Endothelial cell of hepatic sinusoid (primary cell): ENCODE measurements around the gene GLB1L.
"Not testable (repeated sequence)": the region's sequence is repeated elsewhere in the genome, so short reads cannot be mapped to it uniquely, and the experiment has no call there.

ENCODE experiments used
- in situ Hi-C: cut with HindIII; loops from 2 replicates; pipeline ENCODE4 v1.10.0; 2017; ENCODE audit warnings: low sequenced_read_pairs

The GLB1L gene

DNA sequence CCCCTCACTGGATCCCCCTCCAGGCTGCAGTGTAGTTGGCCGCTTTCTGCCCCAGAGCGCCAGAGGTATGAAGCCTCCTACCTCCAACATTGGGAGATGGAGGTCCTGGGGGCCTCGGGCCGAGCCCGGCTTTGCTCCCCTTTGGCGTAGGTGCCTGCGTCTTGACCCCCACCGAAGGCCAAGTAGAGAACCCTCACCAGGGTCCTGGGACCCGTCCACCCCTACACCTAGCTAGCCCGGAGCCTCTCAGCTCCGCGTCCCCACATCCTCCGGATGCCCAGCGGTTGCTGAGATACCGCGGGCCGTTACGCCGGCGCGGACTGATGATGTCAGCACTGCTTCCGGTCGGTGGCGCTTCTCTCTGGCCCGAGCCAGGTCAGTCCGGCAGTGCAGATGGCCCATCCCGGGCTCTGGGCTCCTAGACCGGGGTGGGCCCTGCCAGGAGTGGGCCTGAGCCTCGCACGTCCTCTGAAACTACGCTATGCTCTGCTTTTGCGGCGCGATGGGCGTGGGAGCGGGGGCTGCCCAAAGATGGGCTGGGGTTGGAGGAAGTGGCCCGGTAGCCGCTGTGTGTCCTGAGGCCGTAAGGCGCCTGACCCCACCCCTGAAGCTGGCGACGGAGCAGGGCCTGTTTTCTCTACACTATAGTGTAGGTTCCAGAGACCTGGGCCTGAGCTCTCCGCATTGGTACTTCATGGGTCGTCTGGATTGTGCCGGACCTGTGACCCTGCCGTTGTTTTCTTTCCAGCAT lies at the start of gene GLB1L, which contains the start of gene STK16:
Gene GLB1L (minus strand): TSS at position 297 of the 751 bp plus-strand sequence. CDS start 1,871 bp downstream, outside the sequence.
Gene STK16 (plus strand): TSS at position 332 of the 751 bp plus-strand sequence. CDS start 521 bp downstream, outside the sequence.
- in situ Hi-C loops: loop anchor here (5.0 kb wide), 1 partner anchor 52 kb away; no protein-coding TSS in a partner anchor

DNA sequence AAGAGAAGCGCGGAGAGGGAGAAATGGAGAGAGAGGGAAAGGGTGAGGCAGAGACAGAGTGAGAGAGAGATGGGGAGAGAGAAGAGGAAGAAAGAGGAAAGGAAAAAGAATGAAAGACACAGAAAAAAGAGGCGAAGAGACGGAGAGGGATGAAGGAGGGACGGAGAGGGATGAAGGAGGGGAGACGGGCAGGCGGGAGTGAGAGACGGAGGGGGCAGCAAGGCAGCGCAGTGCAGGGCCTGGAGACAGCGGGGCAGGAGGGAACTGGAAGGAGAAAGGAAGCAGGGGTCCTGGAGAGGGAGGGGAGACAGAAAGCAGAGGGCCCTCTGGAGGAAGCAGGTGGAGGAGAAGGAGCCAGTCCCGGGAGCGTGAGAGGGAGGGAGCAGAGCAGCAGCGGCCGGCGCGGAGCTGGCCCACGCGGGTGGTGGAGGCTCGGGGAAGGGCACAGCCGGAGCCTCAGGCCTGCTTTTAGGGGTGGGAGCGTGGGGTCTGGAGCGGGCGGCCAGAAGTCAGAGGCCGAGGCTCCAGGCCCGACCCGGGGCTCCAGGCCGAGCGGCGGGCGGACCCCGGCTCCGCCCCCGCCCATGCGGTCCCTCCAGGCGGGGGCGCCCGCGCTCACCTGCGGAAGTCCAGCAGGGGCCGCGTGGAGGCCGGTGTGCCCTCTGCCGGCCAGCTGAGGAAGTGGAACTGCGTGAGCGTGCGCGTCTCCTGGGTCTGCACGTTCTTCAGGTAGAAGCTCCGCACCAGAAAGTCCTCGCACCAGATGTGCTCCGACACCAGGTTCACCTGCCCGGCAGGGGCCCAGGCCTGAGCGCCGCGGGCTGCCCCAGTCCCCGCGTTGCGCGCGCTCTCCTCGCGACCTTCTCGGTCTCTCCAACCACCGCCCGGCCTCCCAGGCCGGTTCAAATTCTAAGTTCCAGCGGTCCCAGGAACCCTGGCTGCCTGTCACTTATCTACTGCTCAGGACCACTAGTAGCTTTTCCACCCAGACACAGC lies 49.4 kb upstream of the GLB1L start:
- in situ Hi-C loops: loop anchor here (5.0 kb wide), 2 partner anchors 38 to 47 kb away; partner anchors contain the start of genes GLB1L, RESP18 and STK16

DNA sequence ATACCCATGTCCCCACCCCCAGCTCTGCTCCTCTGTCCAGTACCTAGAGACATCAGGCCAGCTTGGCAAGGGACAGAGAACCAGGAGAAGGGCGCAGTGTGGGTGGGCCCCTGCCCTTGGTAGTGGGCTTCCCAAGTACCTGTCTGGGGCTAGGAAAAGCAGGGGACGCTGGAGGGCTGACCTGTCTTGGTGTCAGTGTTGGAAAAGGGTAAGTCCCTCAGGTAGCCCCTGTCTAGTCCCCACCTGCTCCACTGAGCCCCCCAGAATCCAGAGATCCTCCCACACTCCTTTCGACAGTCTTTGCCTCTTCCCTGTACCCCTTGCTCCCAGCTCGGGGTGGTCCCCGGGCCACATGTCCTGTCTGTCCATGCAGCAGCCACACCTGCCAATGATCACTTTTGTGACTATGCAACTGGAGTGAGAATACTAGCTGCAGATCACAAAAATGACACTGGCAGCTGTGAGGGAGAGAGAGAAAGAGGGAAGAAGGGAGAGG lies 48.5 kb upstream of the GLB1L start:
- in situ Hi-C loops: no loop called here

DNA sequence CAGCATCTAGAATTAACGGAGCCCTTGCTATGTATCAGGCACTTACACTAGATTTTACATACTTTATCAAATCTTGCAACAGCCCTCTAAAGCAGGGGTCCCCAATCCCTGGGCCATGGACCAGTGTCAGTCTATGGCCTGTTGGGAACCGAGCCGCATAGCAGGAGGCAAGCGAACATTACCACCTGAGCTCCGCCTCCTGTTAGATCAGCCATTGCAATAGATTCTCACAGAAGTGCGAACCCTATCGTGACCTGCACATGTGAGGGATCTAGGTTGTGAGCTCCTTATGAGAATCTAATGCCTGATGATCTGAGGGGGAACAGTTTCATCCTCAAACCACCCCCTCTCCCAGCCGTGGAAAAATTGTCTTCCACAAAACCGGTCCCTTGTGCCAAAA lies 47.4 kb upstream of the GLB1L start:
- in situ Hi-C loops: no loop called here

DNA sequence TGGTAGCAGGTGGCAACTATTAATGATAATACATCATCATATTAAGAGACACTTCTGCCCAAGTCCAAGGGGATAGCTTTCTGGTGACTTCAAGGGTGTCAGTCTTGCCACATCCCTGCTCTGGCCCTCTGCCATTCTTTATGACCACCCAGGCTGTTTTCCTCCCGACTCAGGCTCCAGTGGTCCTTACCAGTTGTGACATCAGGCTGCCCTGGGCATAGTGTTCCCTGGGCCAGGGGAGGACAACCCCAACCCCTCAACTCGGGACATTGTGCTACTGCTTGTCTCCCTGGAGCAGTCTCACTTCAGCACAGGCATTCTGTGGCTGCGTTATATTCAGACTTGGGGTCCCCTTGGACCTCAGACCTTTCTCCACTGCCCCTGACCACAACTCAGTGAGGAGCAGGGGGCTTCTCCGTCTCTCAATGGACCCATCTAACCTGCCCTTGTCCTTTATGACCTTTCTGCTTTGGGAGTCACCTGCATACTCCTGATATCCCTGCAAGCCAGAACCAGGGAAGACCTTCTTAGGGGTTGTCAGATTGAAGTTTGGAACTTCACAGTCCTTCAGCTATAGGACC lies 46.8 kb upstream of the GLB1L start:
- in situ Hi-C loops: no loop called here

DNA sequence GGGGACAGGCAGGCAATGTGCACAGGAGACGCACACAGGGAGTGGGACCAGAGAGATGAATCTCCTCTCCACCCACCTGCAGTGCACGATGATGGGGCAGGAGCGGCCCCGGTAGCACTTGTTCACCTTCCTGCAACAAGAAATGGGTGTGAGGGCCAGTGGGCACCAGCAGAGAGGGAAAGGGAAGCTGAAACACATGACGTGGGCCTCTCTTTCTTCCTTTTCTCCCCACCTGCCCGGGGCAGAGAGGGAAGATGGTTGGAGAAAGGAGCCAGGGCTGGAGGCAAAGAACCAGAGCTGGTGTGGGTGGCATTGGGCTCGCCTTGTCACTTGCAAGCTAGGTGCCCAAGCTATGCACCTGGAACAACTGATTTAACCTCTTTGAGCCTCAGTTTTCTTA lies 46.1 kb upstream of the GLB1L start:
- in situ Hi-C loops: no loop called here

DNA sequence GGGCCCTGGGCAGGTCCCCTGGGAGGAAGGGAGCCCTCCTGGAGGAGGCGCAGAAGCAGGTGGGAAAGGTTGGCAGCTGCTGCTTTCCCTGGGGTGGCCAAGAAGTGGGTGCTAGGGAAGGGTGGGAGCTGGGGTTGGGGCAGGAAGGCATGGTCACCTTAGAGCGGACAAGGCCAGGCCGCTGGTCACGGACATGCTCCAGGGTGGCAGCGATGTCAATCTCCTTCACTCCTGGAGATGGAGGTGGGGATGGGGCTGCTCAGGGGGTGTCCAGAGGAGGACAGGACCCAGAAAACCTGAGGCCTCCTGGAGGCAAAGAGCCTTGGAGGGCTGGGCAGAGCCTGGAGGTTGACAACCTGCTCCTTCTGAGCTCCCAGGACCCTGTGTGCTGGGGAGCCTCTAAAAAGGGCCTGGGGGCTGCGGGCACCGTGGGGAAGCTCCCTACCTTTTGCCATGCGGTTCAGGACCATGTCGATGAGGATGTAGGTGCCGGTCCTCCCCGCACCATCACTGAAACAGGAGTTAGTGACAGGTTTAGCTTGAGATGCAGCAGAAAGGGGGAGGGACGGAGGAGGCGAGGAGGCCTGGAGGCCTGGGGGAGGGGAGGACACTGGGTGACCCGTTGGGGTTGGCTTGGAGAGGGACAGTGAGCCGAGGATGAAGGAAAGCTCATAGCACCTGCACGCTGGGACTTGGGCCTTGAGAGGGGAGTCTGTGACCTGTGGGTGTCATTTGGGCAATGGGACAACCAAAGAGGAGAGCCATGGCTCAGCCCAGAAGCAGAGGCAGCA lies 45.3 kb upstream of the GLB1L start:
- in situ Hi-C loops: no loop called here

DNA sequence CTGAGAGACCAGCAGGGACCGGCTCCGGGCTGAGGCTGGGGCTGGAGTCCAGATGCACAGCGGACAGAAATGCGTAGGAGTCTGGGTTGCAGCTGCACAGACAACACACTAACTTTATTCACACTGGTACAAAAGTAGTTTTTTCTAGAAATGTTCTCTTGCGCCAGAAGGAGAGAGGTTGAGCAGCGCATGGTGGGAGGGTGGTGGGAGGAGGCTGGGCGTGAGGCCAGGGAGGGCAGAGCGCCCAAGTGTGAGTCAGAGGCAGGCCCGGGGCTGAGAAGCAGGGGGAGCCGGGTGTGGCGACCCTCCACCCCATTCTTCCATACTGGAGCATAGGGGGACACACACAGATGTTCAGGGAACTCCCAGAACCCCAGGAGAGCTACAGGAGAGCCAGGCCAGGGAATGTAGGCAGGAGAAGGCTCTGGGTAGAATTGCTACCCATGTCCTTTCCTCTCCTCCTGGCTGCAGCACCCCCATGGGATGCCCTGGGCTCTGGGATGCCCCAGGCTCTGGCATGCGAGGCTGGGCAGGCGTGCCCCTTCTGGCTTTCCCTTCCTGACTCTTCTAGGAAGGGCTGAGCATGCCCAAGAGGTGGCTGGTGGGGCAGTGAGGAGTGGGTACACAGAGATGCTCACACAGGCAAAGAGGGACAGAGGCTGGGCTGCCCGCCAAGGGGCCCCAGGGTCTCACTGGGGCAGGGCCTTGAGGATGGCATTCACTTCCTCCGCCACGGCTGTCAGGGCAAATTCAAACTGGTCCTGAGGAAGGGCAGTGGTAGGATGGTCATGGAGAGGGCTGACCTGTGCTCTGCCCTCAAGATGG lies 44.5 kb upstream of the GLB1L start:
- in situ Hi-C loops: no loop called here

DNA sequence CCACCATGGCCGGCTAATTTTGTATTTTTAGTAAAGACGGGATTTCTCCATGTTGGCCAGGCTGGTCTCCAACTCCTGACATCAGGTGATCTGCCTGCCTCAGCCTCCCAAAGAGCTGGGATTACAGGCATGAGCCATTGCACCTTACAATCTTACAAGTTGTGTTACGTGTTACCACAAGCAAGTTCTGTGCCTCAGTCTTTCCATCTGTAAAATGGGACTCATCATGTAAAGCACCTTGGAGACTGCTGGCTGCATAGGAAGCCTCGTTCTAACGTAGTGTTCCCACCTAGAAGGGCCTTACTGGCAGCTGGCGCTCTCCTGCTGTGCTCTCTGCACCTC lies 43.9 kb upstream of the GLB1L start:
- in situ Hi-C loops: no loop called here

DNA sequence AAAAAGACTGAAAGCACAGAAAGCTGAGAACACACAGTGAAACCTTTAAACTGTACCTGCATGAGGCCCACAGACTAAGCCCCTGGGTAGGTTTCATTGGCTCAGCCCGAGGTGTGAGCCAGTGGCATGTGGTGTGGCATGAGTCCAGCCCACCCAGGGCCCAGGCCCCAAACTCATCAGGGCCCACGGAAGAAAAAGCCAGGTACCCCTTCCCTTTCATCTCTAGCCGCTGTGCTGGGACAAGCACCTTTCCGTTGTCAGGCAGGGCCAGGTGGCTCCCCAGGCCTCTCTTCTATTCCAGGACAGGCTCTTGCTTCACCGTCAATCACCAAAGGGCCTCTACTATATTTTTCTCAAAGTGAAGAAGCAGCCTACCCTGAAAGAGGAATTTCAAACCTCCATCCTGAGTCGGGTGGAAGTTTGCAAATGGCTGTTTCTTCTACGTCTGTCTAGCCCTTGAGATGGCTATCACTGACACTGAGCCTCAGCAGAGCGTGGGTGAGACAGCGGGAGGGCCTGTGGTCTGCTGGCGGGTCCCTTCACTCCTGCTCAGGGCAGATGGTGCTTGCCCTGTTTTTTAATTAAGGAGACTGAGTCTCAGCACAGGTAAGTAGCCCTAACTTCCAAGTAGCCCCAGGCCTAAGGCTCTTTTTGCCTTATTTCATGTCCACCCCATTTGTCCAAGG lies 42.5 kb upstream of the GLB1L start:
- in situ Hi-C loops: no loop called here

DNA sequence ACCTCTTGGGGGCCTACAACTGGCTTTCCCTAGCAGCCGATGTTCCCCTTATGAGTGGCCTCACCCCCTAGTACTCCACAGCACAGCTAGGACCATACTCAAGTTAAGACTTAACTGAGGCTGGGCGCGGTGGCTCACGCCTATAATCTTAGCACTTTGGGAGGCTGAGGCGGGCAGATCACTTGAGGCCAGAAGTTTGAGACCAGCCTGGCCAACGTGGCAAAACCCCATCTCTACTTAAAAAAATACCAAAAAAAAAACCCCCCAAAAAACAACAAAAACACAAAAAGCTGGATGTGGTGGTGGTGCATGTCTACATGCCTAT lies 41.8 kb upstream of the GLB1L start:
- in situ Hi-C loops: not testable (repeated sequence)

DNA sequence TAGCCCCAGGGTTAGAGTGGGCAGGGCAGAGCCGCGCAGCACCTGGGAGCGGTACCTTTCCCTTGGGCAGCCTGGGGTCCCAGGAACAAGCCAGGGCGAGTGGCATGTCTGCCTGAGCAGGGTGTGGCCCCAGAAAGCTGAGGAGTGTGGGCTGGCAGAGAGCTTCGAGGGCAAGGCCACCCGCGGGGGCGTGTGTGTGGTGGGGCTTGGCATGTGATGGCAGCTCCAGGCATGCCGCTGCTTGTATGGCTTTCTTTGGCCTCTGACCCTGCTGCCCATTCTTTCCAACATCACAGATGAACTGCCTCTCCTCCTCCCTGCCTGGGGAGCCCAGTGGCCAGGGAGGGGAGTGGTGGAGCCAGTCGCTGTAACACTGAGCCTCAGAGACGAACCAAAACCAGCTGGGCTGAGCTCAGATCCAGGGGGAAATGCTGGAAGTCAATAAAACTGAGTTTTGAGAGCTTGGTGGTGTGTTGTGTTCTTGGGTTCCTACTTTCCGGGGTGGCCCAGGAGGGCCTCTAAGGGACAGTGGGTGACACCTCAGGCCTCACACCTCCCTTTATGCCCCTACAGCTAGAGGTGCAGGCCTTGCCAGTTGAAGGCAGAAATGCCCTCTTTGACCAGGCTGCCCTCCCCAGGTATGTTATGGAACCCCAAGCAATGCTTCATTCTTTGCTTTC lies 41.3 kb upstream of the GLB1L start:
- in situ Hi-C loops: no loop called here

DNA sequence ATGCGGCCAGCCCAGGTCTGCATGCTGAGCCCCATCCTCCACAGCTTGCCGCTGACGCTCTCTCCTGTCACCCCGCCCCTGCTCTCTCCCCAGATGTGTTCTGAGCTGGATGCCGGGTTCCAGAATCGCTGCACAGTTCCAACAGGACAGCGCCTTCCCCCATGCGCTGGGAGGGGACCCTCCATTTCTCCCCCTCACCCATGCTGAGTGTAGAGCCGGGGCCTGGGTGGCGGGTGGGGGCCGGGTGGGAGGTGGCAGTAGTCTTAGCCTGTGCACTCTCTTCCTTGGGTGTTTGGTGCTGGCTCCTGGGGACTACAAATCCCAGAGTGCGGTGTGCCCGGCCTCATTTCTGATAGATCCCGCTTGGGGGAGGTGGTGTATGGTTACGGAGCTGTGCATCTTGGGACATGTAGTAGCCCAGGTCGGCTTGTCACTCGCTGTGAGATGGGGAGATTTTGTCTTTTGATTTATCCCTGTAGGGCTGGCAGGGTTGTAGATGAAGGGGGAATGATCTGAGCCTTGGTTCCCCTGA lies 40.7 kb upstream of the GLB1L start:
- in situ Hi-C loops: no loop called here

DNA sequence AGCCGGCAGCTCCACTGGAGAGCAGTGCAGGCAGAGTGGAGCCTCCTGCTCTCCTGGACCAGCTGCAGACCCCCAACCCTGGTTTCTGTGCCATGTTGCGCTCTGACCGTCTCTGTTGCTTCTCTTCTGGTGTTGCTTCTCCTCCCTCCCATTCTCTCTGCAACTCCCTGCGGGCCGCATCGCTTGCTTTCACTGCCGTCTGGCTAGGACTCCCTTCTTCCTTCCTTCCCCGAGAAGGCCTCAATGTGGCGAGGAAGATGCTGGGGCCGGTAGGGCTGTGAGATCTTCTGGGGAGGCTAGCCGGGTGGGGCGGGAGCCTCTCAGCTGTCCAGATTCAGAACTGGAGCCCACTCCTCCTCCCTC lies 40.1 kb upstream of the GLB1L start:
- in situ Hi-C loops: no loop called here

DNA sequence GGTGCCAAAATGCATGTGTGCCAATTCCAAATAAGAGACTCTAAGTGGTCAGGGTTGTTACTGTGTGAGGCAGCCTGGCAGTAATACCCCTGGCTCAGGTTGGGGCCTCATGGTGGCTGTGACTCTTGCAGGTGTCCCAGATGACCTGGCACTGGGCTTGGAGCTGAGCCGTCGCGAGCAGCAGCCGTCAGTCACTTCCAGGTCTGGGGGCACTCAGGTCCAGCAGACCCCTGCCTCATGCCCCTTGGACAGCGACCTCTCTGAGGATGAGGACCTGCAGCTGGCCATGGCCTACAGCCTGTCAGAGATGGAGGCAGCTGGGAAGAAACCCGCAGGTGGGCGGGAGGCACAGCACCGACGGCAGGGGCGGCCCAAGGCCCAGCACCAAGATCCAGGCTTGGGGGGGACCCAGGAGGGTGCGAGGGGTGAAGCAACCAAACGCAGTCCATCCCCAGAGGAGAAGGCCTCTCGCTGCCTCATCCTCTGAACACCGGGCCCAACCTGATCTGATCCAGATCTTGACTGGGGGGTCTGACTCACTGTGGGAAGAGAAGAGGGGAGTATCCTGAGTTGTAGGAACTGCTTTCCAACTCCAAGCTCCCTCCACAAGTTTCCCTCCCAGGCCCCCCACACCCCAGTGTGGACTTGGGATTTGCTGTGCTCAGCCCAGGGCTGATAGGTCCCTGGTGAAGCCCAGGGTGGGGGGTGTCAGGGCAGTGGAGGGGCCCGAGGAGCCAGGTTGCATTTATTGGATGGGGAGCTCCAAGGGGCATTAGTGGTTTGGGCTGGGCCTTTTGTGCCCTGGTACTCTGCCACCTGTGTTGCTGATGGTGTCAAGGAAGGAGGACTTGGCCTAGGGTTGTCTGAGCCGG lies 39.5 kb upstream of the GLB1L start:
- in situ Hi-C loops: no loop called here

DNA sequence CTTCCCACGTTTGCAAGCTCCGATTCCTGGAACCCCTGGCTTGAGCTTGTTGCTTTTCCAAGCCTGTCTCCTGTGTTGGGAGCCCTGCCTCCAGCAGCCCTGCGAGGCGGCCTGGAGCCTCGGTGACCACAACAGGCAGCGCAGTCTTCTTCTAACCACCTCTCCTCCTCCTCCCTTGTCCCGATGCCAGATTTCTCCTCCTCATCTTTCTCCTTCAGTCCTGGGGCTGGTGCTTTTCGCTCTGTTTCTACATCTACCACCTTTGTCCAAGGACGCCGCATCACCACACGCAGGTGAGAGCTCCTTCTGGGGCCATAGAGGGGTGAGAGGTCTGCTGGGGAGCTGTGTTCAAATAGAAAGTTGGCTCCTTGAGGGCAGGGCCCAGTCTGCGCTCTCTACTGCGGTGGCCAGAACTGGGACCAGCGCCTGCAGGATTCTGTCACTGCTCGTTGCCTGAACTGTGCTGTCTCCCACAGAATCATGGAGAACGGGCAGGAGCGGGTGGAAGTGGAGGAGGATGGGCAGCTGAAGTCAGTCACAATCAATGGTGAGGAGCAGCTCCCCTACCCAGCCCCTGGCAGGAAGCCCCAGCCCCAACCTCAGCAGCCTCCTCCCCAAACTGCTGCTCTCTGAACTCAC lies 37.8 kb upstream of the GLB1L start:
- in situ Hi-C loops: no loop called here

DNA sequence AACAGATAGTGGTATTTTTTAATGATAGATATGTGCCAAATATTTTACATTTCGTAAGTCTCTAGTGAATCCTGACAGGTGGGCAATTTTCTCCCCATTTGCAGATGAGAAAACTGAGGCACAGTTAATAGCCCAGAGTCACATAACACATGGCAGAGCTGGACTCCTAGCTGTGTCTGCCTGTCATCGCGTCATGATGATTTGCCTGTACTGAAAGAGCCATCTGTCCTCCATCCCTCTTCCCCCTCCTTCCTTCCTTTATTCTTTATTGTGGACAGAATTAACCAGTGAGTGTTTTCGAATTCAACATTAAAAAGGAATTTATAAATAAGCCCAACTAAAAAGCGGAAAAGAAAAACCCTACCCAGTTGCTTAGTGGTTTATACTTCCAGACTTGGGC lies 37.1 kb upstream of the GLB1L start:
- in situ Hi-C loops: no loop called here
